Neuronal stem cell (in vitro differentiated cells): ENCODE results near the gene RASL11A.
"Not testable (repeated sequence)": the region's sequence is repeated elsewhere in the genome, so short reads cannot be mapped to it uniquely, and the experiment has no call there.

Source experiments
- DNase-seq: peaks from one replicate; pipeline ENCODE4 v3.0.0-alpha.2; 2013; ENCODE audit warnings: low spot score
- H2AFZ ChIP-seq: one replicate; pipeline ENCODE4 v1.6.1; 2013; ENCODE audit warnings: mild to moderate bottlenecking, low read length, inconsistent platforms
- H2AK5ac ChIP-seq: 2 replicates; pipeline ENCODE4 v1.6.1; 2013; ENCODE audit warnings: low read depth, mild to moderate bottlenecking, inconsistent platforms, low read length, moderate library complexity, mixed read lengths
- H2BK120ac ChIP-seq: 2 replicates; pipeline ENCODE4 v1.6.1; 2013; ENCODE audit warnings: low read depth, mild to moderate bottlenecking, inconsistent platforms, low read length, moderate library complexity, mixed read lengths
- H2BK12ac ChIP-seq: one replicate; pipeline ENCODE4 v1.6.1; 2013; ENCODE audit warnings: low read length, inconsistent platforms
- H2BK15ac ChIP-seq: 2 replicates; pipeline ENCODE4 v1.6.1; 2013; ENCODE audit warnings: mild to moderate bottlenecking, low read length, inconsistent platforms, mixed read lengths
- H2BK5ac ChIP-seq: one replicate; pipeline ENCODE4 v1.6.1; 2013; ENCODE audit warnings: inconsistent platforms, mild to moderate bottlenecking, low read length, moderate library complexity
- H3K14ac ChIP-seq: one replicate; pipeline ENCODE4 v1.6.1; 2013; ENCODE audit warnings: low read length, inconsistent platforms
- H3K18ac ChIP-seq: 2 replicates; pipeline ENCODE4 v1.6.1; 2013; ENCODE audit warnings: low read length, inconsistent platforms
- H3K23ac ChIP-seq: 2 replicates; pipeline ENCODE4 v1.6.1; 2013; ENCODE audit warnings: low read depth, mild to moderate bottlenecking, mixed read lengths, low read length, inconsistent platforms; ENCODE audit not compliant: poor library complexity
- H3K27ac ChIP-seq: replicated peaks from 3 replicates; pipeline ENCODE4 v1.5.1; 2013; ENCODE audit warnings: low read length, inconsistent platforms
- H3K27me3 ChIP-seq, 3 experiments: 2 replicates each; pipeline ENCODE4 v1.6.1; 2013; ENCODE audit warnings: low read length in 3 of 3, mild to moderate bottlenecking in 2 of 3, inconsistent platforms in 1 of 3, low read depth in 1 of 3, mixed read lengths in 1 of 3, moderate library complexity in 1 of 3; ENCODE audit not compliant: control insufficient read depth in 3 of 3, insufficient read depth in 3 of 3
- H3K36me3 ChIP-seq, 2 donors: replicated peaks in 1 of 2; 2 replicates each; pipeline ENCODE4 v1.6.1; 2013; ENCODE audit warnings: low read length in 2 of 2; ENCODE audit not compliant: control insufficient read depth in 2 of 2, insufficient read depth in 2 of 2
- H3K4ac ChIP-seq: 2 replicates; pipeline ENCODE4 v1.6.1; 2013; ENCODE audit warnings: inconsistent platforms, mild to moderate bottlenecking, low read length, moderate library complexity
- H3K4me1 ChIP-seq, 2 donors: 1 replicate in 1 of 2; 2 replicates in 1 of 2; pipeline ENCODE4 v1.6.1; 2013; ENCODE audit warnings: low read length in 2 of 2, low read depth in 1 of 2; ENCODE audit not compliant: control insufficient read depth in 2 of 2, insufficient read depth in 1 of 2
- H3K4me2 ChIP-seq: one replicate; pipeline ENCODE4 v1.6.1; 2013; ENCODE audit warnings: mild to moderate bottlenecking, low read length, inconsistent platforms; ENCODE audit not compliant: insufficient read depth, poor library complexity, severe bottlenecking
- H3K4me3 ChIP-seq, 2 donors: 2 replicates each; pipeline ENCODE4 v1.5.1; 2013; ENCODE audit warnings: low read length in 2 of 2, mild to moderate bottlenecking in 2 of 2, inconsistent platforms in 1 of 2, moderate library complexity in 1 of 2
- H3K79me1 ChIP-seq: one replicate; pipeline ENCODE4 v1.6.1; 2013; ENCODE audit warnings: low read depth, mild to moderate bottlenecking, inconsistent platforms, low read length, moderate library complexity
- H3K9ac ChIP-seq: one replicate; pipeline ENCODE4 v1.6.1; 2013; ENCODE audit warnings: mild to moderate bottlenecking, low read depth, low read length, inconsistent platforms; ENCODE audit not compliant: poor library complexity
- H3K9me3 ChIP-seq, 2 donors: replicated peaks in 1 of 2; 2 replicates each; pipeline versions ENCODE3 to v1.6.1; 2013; ENCODE audit warnings: low read length in 2 of 2, mild to moderate bottlenecking in 2 of 2, inconsistent platforms in 1 of 2, low read depth in 1 of 2, mixed read lengths in 1 of 2, moderate library complexity in 1 of 2; ENCODE audit not compliant: control insufficient read depth in 2 of 2, insufficient read depth in 1 of 2
- H4K8ac ChIP-seq: one replicate; pipeline ENCODE4 v1.6.1; 2013; ENCODE audit warnings: low read depth, mild to moderate bottlenecking, inconsistent platforms, low read length, moderate library complexity
- H4K91ac ChIP-seq: one replicate; pipeline ENCODE4 v1.6.1; 2013; ENCODE audit warnings: low read length, low read depth, mild to moderate bottlenecking, inconsistent platforms; ENCODE audit not compliant: poor library complexity
- WGBS, 2 donors: extraction: QIAGEN DNeasy Blood & Tissue Kit; methylation state at CpG; one replicate each; pipeline ENCODE4 v1.1.7; 2013; ENCODE audit warnings: missing lambda C conversion rate in 2 of 2, mixed read lengths in 1 of 2; ENCODE audit not compliant: insufficient read length in 2 of 2, insufficient replicate concordance in 1 of 2; ENCODE audit errors: extremely low coverage in 2 of 2; 5-methylcytosine and 5-hydroxymethylcytosine counted together

Gene RASL11A

GRCh38 chr13:27288392-27288791, 17.8 kb downstream of the RASL11A start:
- WGBS, 2 donors: no CpG with 5 or more reads among the region's 4 CpGs
- Histone ChIP-seq H4K8ac (no peak overlapping the region), H3K4me3 (no peak overlapping the region), H2BK120ac (no peak overlapping the region), H3K27me3 (peaks cover 0 to 5% (median 0%) of the 10 kb centered on the region in 3 experiments), H3K4ac (no peak overlapping the region), H2BK5ac (no peak overlapping the region), H3K4me1 (no peaks in the 10 kb centered on the region), H3K36me3 (no peaks in the 10 kb centered on the region), H2BK12ac (no peak overlapping the region), H2AK5ac (no peak overlapping the region), H2AFZ (no peak overlapping the region), H4K91ac (no peak overlapping the region), H3K27ac (no peak overlapping the region), H3K18ac (no peak overlapping the region), H3K79me1 (no peaks in the 10 kb centered on the region), H2BK15ac (no peak overlapping the region), H3K23ac (no peak overlapping the region), H3K9ac (no peak overlapping the region), H3K9me3 (no peaks in the 10 kb centered on the region), H3K14ac (no peak overlapping the region), H3K4me2 (no peak overlapping the region)
- DNase-seq: no peak

DNA sequence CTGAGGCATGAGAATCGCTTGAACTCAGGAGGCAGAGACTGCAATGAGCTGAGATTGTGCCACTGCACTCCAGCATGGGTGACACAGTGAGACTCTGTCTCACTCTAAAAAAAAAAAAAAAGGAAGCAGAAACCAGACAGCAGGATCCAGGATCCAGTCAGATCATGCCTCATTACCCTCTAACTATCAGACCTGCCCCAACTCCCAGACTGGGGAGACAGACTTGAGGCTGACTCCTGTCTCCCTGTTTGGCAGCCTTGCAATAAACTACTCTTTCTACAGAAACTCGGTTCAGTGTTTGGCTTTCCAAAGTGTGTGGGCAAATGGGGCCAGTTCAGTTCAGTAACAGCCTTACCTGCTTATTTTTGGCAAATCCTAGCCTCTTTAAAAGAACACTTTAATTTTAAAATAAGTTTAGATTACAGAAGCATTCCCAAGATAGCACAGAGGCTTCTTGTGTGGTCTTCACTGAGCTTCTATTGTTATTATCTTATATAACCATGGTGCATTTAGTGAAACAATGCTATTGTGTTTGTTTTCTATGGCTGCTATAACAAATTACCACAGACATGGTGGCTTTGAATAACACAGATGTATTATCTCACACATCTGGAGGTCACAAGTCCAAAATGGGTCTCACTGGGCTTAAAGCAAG, 18.5 kb downstream of the RASL11A start:
- no peak overlapping the region for H3K18ac ChIP-seq
- no peaks in the 10 kb centered on the region for H3K9me3 ChIP-seq
- H3K23ac ChIP-seq: no peak overlapping the region
- H3K4me1 ChIP-seq: no peaks in the 10 kb centered on the region
- H3K9ac ChIP-seq: no peak overlapping the region
- H2BK15ac ChIP-seq: no peak overlapping the region
- no peak overlapping the region for H2AFZ ChIP-seq
- H3K27me3 ChIP-seq: peaks cover 0 to 7% (median 0%) of the 10 kb centered on the region in 3 experiments
- no peak overlapping the region for H2BK5ac ChIP-seq
- H2AK5ac ChIP-seq: no peak overlapping the region
- WGBS, 2 donors: no CpG with 5 or more reads among the region's 2 CpGs
- H2BK12ac ChIP-seq: no peak overlapping the region
- no peak overlapping the region for H3K27ac ChIP-seq
- no peaks in the 10 kb centered on the region for H3K36me3 ChIP-seq
- H3K4ac ChIP-seq: no peak overlapping the region
- no peak overlapping the region for H3K14ac ChIP-seq
- no peak for DNase-seq
- no peak overlapping the region for H3K4me2 ChIP-seq
- H4K91ac ChIP-seq: no peak overlapping the region
- no peak overlapping the region for H3K4me3 ChIP-seq
- H3K79me1 ChIP-seq: no peaks in the 10 kb centered on the region
- no peak overlapping the region for H4K8ac ChIP-seq
- H2BK120ac ChIP-seq: no peak overlapping the region

GRCh38 chr13:27290715-27291114, 20.1 kb downstream of the RASL11A start:
- DNase-seq: no peak
- no peak overlapping the region for H4K8ac ChIP-seq
- H3K23ac ChIP-seq: no peak overlapping the region
- H3K27ac ChIP-seq: no peak overlapping the region
- no peak overlapping the region for H3K14ac ChIP-seq
- no peak overlapping the region for H3K4me3 ChIP-seq
- no peak overlapping the region for H2BK120ac ChIP-seq
- H2AK5ac ChIP-seq: no peak overlapping the region
- no peak overlapping the region for H2BK5ac ChIP-seq
- no peaks in the 10 kb centered on the region for H3K4me1 ChIP-seq
- no peak overlapping the region for H3K18ac ChIP-seq
- H2BK12ac ChIP-seq: no peak overlapping the region
- no peak overlapping the region for H3K4me2 ChIP-seq
- H3K9ac ChIP-seq: no peak overlapping the region
- no peaks in the 10 kb centered on the region for H3K36me3 ChIP-seq
- no peak overlapping the region for H2BK15ac ChIP-seq
- H3K27me3 ChIP-seq: peaks cover 0 to 7% (median 0%) of the 10 kb centered on the region in 3 experiments
- no peak overlapping the region for H4K91ac ChIP-seq
- H3K79me1 ChIP-seq: no peaks in the 10 kb centered on the region
- H3K4ac ChIP-seq: no peak overlapping the region
- H2AFZ ChIP-seq: no peak overlapping the region
- WGBS, 2 donors: no CpG with 5 or more reads among the region's 4 CpGs
- no peaks in the 10 kb centered on the region for H3K9me3 ChIP-seq

GRCh38 chr13:27291967-27292366, 21.3 kb downstream of the RASL11A start:
- H2BK15ac ChIP-seq, H2BK12ac ChIP-seq, H3K36me3 ChIP-seq, H2AFZ ChIP-seq, H3K23ac ChIP-seq, H2AK5ac ChIP-seq, H3K14ac ChIP-seq, H3K4me1 ChIP-seq, H3K4me2 ChIP-seq, H3K18ac ChIP-seq, H3K4ac ChIP-seq, H4K8ac ChIP-seq, H3K4me3 ChIP-seq, H4K91ac ChIP-seq, H3K27me3 ChIP-seq, DNase-seq, H3K9me3 ChIP-seq, H2BK5ac ChIP-seq, H3K27ac ChIP-seq, H2BK120ac ChIP-seq, H3K79me1 ChIP-seq, H3K9ac ChIP-seq: not testable (repeated sequence)
- no CpG with 5 or more reads among the region's 8 CpGs for WGBS, 2 donors
